GM12892 (cell line): ENCODE data around the gene GPR68.
A peak's percentile ranks its signal among the peaks of the same experiment; 100 is the strongest.

Experiments
- DNase-seq: peaks from one replicate; pipeline ENCODE4 v3.0.0; 2011; ENCODE audit not compliant: insufficient read length
- FAIRE-seq: peaks from 2 replicates; lab custom pipeline; 2011; peaks lifted over from hg19 to GRCh38; lab: Jason Lieb, UNC
- POLR2A ChIP-seq: IDR thresholded peaks from 2 replicates; pipeline ENCODE4 v1.6.1; 2011; ENCODE audit warnings: low read depth, low read length, control low read depth
- POLR2AphosphoS5 ChIP-seq: IDR thresholded peaks from 2 replicates; pipeline ENCODE4 v1.6.1; 2011; ENCODE audit warnings: low read depth, low read length, control low read depth
- TAF1 ChIP-seq: IDR thresholded peaks from 2 replicates; pipeline ENCODE4 v1.6.1; 2011; ENCODE audit warnings: low read depth, mild to moderate bottlenecking, control low read depth, low read length, borderline replicate concordance

Gene GPR68

GRCh38 chr14:91245029-91245428 lies 525 bp upstream of the GPR68 start:
- no peak for DNase-seq
- no peak for TF ChIP-seq POLR2AphosphoS5
- TF ChIP-seq POLR2A, result no peak
- no peak for TF ChIP-seq TAF1
- no peak for FAIRE-seq

- FAIRE-seq (no peak), DNase-seq (no peak)
- TF ChIP-seq POLR2A (no peak), TAF1 (no peak), POLR2AphosphoS5 (no peak; the same call in 1 of the 2 replicates)
Measured at GRCh38 chr14:91243074-91243471, 1.4 kb downstream of the GPR68 start.

DNA sequence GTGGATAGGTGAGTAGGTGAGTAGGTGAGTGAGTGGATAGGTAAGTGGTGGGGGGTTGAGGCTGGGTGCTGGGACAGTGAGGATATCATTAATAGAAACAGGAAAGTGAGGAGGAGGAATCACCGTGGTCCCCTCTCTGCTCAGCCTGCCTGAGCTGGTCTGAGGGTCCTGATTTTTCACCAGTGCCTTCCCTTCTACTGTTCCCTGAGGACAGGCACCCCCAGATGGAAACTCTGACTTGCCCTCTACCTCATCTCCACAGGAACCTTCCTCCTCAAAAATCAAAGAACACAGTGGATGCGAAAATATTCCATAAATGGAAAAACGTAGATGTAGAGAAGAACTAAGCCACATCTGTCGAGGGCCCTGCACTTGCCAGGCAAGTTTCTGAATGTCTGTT lies 1.9 kb downstream of the GPR68 start:
- FAIRE-seq (no peak), DNase-seq (no peak)
- TF ChIP-seq POLR2AphosphoS5, result no peak
- peak; percentile 3; the same call in 1 of the 2 replicates for TF ChIP-seq POLR2A

GRCh38 chr14:91241863-91242262 lies 2.6 kb downstream of the GPR68 start:
- DNase-seq (no peak), FAIRE-seq (peak; percentile 76)
- TF ChIP-seq POLR2A (peak; percentile 33; the same call in 1 of the 2 replicates), POLR2AphosphoS5 (no peak), TAF1 (no peak)

- DNase-seq (no peak), FAIRE-seq (no peak)
- TF ChIP-seq TAF1 (no peak), POLR2AphosphoS5 (no peak), POLR2A (no peak)
Measured at GRCh38 chr14:91238661-91239060, 5.8 kb downstream of the GPR68 start.

- DNase-seq, result no peak
- TF ChIP-seq POLR2AphosphoS5 (no peak), TAF1 (no peak), POLR2A (no peak)
- FAIRE-seq, result no peak
Measured at GRCh38 chr14:91238085-91238484, 6.4 kb downstream of the GPR68 start.

GRCh38 chr14:91237219-91237618 lies 7.3 kb downstream of the GPR68 start:
- TF ChIP-seq TAF1 (no peak), POLR2A (no peak), POLR2AphosphoS5 (no peak)
- FAIRE-seq, result no peak
- DNase-seq, result no peak

DNA sequence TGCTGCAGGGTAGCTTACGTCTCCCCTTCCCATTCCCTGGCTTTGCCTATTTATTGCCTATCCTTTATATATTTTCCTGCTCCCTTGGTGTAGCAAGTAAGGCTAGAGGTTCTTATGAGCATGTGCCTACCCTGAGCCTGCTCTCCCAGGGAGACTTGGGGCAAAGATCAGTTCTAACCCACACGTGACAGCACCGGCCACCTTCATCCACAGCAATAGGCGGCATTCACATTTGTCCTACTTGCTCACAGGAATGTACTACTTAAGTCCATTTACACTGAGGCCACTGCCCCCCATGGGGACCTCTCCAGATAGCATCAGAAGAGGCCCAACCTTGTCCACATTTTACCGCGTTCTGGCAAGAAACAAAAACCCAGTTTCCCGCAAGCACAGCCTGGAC lies 8.7 kb downstream of the GPR68 start:
- no peak for TF ChIP-seq POLR2AphosphoS5
- no peak for TF ChIP-seq POLR2A
- no peak for TF ChIP-seq TAF1
- DNase-seq (no peak), FAIRE-seq (no peak)

- TF ChIP-seq POLR2AphosphoS5 (no peak), POLR2A (no peak), TAF1 (no peak)
- DNase-seq (no peak), FAIRE-seq (no peak)
Measured at GRCh38 chr14:91234791-91235114, 9.8 kb downstream of the GPR68 start.

DNA sequence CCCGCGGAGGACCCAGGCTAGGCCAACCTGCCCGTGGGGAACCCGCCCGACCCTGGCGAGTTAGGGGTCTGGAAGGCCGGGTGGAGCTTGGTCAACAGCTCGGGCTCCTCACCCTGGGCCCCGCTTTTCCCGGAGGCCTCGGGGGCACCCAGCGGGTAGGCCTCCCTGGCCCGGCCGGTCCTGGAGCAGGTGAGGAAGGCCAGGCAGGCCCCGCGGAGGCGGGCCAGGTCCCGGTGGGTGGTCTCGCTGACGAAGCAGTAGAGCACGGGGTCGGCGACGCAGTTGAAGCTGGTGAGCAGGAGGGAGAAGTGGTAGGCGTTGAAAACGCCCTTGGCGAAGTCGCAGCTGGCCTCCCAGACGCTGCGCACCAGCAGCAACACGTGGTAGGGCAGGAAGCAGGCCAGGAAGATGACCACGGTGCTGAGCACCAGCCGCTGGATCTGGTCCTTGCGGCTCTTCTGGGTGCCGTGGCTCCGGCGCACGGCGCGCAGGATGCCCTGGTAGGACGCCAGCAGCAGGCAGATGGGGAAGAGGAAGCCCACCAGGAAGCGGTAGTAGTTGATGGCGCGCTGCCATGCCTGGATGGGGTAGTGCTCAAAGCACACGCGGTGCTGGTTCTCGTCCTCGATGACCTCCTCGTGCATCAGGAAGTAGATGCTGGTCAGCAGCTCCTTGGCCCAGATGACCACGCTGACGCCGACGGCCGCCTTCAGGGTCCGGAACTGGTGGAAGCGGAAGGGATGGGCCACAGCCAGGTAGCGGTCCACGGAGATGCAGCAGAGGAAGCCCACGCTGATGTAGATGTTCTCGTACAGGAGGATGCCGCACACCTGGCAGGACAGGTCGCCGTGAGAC lies 10.3 kb downstream of the GPR68 start:
- DNase-seq, result no peak
- TF ChIP-seq TAF1, result no peak
- TF ChIP-seq POLR2A, result no peak
- no peak for TF ChIP-seq POLR2AphosphoS5
- peak; percentile 24 for FAIRE-seq

DNA sequence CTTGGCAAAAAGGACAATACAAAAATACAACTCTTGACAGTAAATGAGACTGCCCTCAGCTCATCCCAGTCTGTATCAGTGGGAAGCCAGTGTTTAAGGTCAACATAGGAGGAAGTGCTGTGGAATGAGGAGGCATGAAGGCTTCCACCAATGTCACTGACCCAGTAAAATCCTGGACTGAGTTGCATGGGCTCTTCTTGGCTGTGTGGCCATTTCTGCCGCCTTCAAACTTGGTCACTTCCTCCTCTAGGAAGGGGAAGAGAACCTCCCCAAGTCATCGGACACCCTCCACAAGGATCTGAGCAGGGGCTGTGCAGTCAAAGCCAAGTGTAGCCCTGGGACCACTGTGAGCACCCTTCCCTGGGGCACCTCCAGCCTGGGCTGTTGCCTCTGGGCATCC lies 11.9 kb downstream of the GPR68 start:
- TF ChIP-seq POLR2AphosphoS5 (no peak), POLR2A (no peak), TAF1 (no peak)
- no peak for DNase-seq
- FAIRE-seq, result no peak

DNA sequence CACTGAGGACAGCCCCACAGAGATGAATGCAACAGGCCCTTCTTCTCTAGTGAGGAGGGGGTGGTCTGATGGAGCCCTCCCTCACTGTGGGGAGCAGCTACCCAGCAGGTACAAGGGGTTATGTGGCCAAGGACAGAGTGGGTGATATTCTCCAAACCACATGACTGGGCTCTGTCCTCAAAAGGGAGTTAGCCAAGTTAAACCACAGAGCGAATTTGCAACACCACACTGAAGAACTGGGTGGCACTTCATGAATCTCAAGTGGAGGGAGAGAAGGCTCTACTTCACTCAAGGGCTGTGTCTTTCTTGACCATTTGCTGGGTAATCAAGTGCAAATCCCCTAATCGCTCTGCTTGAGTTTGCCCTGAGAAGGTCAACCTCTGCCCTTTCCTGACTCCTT lies 12.5 kb downstream of the GPR68 start:
- FAIRE-seq, result no peak
- TF ChIP-seq TAF1 (no peak), POLR2AphosphoS5 (no peak), POLR2A (peak; percentile 18; the same call in 1 of the 2 replicates)
- DNase-seq, result no peak

- DNase-seq (no peak), FAIRE-seq (no peak)
- TF ChIP-seq TAF1, result no peak
- TF ChIP-seq POLR2A, result no peak
- no peak for TF ChIP-seq POLR2AphosphoS5
Measured at GRCh38 chr14:91231446-91231845, 13.1 kb downstream of the GPR68 start.
